Epidermal melanocyte (primary cell): Measurements from ENCODE around the gene CASK.
"Not testable (repeated sequence)": the region's sequence is repeated elsewhere in the genome, so short reads cannot be mapped to it uniquely, and the experiment has no call there.

Source experiments
- DNase-seq: peaks from one replicate; pipeline ENCODE4 v3.0.0; 2011; ENCODE audit warnings: low spot score; ENCODE audit not compliant: insufficient read length

The CASK gene

DNA sequence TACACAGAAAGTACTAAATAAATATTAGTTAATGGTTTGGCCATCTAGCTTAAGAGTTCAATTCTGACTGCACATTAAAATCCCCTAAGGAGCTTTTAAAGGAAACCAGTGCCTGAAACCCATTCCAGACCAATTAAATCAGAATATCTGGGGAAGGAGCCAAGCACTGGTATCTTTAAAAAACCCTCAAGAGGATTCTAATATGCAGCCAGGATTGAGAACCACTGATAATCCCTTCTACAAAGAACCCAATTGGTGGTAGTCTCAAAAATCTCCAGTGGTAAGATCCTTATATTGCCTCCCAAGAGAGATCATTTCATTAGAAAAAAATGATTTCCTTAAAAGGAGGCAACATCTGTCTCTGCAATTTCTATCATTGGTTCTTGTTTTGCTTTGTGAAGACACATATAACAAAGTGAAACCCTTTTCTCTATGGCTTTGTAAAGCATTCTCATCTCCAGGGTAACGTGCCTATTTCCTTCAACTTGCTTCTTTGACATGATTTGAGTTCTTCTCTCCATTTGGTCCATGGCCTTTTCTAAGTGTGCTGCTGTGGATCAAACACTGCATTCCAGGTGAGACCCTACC lies 231.1 kb downstream of the CASK start:
- no peak for DNase-seq

DNA sequence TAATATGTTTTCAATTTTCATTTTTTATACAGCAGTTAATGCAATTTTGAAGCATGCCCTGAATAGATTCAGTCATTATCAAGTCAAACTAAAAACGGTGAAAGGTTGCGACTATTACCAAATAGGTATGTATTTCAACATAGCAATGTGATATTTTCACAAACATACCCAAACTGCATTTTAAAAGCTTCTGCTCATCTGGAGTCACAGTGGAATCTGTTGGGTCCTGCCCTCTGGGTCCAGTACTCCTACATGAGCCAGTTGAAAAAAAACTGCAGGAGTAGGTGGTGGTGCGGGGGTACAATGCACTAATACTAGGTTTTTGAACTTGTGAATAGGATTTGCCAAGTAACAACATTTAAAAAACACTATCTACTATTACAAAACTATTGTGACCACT lies 233.6 kb downstream of the CASK start:
- DNase-seq: no peak

DNA sequence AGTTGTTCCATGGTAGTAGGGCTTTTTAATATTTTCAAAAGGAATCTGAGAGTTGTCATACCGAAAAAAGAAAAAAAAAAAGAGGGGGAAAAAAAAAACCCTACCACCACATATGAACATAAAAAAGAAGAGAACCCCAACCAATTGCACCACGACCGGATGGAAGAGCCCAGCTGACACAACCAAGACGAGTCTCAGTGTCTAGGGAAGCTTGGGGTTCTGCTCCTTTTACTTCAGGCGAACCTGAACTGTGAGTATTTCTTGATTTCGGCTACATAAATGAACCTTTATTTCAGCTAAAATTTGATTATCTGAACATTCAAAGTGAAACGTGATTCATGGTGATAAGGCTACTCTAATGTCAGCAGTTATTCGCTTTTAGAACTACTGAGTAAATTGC lies 234.5 kb downstream of the CASK start, which contains the start of gene GPR34:
GPR34 (plus strand) TSS at position 139 of the 400 bp plus-strand sequence. CDS start 6,661 bp downstream, outside the sequence.
- DNase-seq: no peak

DNA sequence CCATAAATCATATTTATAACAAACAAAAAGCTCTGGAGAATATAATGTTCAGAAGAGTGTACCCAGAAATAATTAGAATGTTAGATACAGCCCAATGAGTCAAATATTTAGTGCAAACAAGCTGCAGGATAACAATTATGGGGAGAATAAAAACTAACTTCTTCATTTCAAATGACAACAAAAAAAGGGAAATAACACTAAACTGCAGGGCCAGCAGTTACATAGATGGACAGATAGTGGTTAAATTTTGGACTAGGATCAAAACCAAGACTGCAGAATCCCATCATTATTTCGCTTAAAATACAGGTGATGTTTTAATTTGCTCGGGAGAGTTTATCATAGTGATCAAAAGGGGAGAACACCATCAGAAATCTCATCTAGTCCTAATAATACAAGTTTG lies 235.2 kb downstream of the CASK start:
- DNase-seq: no peak

DNA sequence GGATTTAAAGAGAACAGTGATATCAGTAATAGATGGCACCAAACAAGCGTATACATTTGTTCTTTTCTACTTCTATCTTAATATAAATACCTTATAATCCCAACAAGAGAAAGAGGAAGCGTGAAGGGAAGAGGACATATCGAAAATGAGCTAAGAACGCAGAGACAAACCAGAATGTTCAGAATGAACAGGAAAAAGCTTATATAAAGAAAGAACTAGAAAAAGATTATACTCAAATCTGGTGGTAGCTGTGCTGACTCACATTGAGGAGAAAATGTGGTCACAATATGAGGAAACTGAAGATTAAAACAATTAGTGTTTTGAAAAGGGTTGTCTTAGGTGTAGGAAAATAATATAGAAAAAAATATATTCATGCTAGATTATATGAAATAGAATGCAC lies 236.6 kb downstream of the CASK start:
- no peak for DNase-seq

DNA sequence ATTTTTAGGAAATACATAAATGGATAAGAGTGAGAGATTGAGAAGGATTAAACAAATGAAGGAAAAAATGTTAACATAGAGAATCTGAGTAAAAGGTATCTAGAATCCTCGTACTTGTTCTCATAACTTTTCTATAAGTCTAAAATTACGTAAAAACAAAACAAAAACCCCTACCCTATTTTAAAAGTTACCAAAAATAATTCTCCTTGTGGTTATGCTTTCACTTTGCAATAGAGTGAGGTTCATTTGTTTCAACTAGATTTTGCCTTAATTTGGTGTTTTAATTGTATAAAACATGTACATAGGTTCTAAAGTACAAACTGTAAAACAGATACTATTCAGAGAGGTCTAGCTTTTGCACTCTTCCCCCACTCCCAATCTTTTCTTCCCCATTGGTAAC lies 238.4 kb downstream of the CASK start:
- no peak for DNase-seq

DNA sequence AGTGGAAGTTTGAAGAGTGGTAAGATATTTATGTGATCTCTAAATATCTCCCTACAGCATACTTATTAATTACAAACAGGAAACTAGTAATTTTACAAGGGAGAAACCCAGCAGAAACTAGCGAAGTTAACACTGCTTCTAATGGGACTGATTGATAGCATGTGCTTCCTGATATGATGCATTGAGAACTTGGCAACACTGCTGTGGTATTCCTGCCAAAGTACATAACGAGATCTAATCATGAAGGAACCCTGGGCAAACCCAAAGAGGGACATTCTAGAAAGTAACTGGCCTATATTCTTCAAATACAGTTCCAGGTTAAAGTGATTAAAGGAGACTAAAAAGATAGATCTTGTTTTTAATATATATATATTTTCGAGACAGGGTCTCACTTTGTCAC lies 239.2 kb downstream of the CASK start:
- DNase-seq: no peak

DNA sequence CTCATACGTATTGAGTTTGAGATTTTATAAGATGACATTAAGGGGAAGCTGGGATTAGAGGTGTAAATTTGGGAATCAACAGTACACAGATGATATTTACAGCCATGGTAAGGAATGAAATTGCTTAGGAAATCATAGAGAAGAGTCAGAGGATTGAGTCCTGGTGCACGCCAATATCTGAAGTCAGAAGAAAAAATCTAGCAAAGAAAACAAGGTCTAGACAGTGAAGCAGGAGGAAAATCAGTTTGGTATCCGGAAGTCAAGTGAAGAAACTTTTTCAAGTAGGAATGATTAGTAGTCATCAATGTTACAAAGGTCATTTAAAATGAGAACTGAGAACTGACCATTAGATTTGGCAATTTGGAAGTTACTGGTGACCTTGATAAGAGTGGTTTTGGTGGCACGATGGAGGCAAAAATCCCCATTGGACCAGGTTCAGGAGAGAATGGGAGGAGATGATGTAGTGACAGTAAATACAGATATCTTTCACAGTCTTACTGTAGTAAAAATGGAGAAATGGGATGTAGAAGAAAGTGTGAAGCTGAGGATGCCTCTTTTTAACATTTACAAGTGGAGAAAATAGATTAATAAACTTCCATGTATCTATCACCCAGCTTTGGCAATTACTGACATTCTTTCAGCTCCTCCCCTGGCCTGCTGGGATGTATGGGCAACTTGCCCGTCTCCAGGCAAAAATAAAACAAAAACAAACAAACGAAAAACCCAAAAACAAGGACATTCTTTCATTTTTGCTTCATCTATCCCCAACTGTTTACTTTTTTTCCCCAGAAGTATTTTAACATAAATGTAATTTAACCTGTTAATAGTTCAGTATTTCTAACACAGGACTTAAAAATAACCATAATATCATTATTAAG lies 245.9 kb downstream of the CASK start:
- DNase-seq: no peak

DNA sequence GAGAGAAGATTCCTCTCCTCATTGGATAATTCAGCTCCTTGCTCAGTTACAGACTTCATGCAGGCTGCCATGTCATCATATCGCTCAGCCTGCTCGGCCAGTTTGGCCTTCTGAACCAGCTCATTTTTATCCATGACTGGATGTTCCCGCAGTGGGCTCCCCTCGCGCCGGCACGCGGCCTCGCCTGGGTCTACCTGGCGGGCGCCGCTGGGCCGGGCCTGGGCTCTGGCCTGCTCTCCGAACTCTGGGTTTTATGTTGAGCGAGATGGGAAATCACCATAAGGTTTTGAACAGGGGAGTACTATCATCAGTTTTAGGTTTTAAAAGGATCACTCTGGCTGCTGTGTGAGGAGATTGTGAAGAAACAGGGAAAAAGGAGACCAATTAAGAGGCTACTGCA lies 247.0 kb downstream of the CASK start:
- not testable (repeated sequence) for DNase-seq

DNA sequence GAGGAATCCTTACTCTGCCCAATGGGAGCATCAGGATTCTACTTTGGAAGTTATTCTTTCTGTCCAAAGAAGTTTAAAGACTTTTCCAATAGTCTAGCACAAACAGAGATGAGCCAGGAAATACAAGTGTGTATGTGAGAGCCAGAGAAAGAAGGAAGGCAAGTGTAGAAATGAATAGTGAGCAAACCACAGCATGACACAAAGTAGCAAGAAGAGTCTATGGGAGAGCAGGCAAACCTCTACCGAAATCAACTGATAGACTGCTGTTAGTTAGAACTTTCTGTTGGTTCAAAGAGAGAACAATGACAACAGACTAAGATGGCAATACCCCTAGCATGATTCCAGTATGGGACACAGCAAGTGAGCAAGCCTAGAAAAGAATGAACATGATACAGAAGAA lies 250.7 kb downstream of the CASK start:
- no peak for DNase-seq

DNA sequence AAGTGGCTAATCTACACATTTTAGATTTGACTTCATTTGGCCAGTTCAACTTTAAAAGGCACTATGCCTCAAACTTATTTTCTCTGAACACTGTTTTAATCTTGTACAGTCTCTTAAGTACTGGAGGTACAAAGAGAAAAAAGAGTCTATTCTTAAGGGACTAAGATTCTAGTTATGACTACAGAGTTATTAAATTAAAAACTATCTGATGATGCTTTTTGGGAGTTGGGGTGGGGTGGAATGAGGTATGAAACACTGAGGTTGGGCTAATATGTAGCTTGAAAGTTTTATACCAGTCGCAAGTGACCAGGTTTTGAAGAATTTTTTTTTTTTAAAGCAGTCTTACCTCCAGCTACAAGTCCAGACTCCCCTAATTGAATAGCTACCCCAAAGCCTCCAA lies 252.3 kb downstream of the CASK start:
- no peak for DNase-seq

DNA sequence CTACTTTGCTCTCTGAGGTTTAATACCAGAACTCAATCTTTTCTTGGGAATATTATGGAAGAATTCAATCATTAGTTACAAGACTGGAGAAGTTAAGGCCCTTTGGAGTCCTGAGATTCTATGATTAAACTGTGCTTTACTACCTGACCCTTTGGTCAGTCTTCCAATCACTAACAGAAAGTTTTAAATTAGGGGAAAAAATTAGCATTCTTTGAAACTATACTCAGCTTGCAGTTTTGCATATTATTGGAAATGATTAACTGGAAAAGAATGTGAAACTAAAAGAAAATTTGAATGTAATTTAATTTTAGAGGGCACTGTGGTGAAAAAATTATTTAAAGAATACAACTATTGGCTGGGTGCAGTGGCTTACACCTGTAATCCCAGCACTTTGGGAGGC lies 253.2 kb downstream of the CASK start:
- DNase-seq: no peak

DNA sequence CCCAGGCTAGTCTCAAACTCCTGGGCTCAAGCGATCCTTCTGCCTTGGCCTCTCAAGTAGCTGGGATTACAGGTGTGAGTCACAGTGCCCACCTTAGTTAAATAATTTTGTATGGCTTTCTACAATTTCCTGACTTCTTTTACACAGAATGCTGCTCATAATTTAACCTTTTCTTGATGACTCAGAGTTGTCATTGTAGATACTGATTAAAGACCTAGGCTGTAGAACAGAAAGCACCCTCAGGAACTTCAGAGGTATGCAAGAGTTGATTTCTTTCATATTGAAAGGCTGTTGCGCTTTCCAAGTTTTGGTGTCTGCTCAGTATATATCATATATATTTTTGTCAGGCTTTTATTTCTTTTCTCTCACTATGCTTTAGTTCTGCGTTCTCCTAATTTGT lies 255.7 kb downstream of the CASK start:
- no peak for DNase-seq

DNA sequence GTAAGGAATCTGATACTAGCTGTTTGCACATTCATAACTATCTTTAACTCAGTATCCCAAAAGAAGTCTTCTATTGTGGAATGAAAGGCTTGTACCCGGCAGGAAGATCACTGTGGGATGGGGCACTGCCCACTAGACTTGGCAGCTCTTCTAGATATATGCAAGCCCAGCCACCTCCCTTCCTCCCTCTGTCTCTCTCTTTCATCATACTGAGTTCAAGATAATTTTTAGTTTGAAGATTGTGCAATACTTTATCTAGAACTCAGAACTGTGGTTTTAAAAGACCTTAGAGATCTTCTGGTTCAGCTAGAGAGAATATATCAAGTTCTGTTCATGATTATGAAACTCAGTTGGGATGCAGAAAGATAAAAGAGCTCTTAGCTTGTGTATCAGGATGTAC lies 257.1 kb downstream of the CASK start:
- DNase-seq: no peak

DNA sequence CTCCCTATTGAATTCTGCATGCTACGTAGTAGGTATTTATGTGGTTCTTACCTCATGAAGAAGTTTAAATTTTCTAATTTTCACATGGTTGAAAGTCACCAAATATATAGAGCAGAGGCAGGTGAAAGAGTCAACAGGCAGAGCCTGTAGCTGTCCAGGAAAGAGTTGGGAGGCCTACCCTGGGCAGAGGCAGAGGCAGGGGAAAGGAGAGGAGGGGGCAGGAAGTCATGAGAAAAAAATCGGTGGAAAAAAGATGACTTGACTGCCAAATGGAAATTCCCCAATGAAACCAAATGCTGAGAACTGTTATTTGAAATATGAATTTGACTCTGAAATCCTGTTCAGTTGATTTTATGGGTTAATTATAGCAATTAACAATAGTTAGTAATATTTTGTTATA lies 257.7 kb downstream of the CASK start:
- no peak for DNase-seq

DNA sequence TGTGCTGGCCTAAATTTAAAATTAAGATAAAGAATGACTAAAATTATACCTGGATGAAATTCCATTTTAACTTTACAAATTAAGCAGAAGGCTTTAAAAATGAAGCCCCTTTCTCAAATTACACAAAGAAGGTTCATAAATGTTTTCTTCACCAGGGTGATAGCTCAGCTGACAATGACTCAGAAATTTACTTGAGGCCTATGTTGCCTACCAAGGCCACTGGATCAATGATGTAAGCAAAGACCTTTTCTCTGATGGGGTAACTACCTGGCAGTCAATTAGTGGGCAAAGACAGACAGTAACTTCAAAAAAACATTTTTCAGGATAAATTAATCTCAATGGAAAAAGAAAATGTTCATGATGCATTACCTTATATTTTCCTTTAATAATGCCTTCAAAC lies 258.4 kb downstream of the CASK start:
- DNase-seq: no peak

DNA sequence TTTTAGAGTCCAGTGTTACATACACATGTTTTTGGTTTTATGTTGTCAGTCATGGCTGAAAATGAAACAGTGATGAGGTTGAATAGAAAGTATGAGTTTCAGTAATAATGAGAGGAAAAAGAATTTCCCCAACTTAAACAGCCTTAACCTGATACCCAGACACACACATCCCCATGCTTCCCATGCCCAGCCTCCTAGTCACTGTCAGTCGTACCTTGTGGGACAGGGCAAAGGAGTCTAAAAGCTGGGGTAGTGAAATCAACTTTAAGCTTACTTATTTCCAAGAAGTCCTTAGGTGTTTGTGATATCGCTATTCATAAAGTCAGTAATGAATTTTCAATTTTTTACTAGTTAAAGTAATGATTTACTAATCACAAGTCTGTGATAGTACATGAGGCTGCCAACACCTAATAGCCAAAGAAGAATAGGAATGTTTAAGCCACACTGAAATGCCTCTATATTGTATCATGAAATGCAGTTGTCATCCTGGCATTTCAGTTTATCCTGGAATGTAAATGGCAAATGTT lies 258.9 kb downstream of the CASK start:
- DNase-seq: no peak

DNA sequence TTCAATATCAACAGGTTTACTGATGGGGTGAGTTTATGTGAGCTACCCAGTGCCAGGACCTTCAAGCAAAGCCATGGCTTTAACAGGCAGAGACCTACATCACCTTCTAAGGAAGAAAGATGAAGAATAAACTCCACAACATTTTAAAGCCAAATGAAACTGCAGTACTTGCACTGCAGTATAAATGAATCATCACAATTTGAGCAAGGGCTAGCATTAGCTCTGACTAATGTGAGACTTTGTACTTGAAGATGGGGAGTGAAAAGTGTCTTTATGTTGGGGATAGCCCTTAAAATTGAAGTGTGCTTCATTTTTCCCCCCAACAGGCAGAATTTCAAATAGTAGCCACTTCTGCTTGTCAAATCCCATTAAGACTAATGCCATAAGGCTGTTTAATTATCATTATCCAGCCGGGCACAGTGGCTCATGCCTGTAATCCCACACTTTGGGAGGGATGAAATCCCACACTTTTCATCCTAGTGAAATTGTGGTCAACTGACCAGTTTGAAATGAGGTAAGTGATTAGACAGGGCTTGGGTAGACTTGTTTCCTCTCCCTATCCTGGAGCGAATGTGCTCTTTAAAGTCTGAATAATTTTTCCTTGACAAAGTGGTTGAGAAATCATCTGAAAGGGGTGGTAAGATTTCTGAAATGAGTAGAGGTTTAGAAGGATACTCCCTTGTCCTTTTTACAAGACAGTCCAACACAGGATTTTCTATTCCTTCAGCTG lies 261.8 kb downstream of the CASK start:
- no peak for DNase-seq

DNA sequence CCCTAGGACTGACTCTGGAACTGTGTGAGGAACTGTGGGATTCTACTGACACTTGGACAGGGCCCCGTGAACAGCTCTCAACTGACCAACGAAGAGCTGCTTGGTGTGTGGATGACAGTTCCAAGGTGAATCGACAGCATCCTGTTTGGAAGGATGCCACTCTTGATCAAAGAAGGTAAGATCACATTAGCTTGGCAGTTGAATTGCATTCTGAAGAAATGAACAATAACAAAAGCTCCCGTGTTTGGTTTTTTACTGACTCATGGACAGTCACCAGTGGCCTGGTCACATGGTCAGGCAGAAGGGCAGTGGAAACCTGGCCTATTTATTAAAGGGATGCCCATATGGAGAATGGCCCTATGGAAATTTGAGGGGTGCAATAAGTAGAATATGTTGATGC lies 267.7 kb downstream of the CASK start:
- DNase-seq: no peak

DNA sequence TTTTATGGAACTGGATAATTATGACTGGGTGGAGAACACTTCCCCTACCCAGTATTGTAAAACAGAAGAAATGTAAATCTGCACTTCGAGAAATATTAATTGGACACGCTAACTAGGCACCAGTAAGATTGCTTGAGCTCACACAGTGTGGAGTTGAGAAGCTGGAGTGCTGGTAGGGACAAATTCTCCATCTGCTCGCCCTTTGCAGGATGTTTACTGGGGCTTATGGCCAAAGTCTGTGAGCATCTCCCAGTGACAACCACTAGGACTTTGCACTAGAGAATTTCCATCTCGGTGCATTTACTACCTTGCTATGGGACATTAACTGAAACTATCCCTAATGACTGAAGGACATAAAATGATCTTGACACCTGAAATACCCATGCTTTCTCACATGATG lies 268.3 kb downstream of the CASK start:
- DNase-seq: no peak

DNA sequence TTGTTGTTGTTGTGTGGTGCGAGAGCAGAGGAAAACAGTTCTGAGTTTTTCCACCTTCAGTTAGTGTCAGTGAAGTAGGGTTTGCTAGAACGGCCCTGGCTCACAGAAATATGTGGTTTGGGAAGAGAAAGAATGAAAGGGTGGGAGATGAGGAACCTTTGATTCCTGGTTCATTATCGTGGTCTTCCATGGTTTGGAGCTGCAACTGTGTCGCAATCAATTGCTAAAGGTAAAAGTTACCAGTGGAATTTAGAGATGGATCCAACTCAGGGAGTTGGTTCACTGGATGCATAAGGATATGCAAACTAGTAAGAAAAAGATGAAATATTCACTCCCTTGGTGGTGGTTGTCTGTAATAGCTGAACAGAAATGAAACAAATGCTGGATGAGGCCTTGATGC lies 270.2 kb downstream of the CASK start:
- DNase-seq: no peak

DNA sequence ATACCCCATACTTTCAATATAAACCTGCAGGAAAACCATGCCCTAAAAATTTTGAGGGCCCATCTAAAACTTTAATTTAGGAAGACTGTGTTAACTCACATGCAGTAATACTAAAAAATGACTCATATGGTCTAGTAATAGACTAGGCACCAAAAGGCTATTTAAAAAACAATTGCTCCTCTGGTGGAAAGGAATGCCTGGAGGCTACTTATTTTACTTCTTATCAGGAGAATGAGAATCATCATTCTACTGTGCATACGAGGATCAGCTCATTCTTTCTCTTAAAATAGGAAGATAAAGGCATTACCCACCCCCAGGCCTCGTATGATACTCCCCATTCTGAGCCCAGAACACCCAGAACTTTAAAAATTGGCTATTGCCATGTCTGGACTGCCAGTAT lies 277.2 kb downstream of the CASK start:
- not testable (repeated sequence) for DNase-seq
